Central memory CD8-positive, alpha-beta T cell (primary cell): ENCODE measurements around the gene TMEM114.
A peak's percentile ranks its signal among the peaks of the same experiment; 100 is the strongest.
"Not testable (repeated sequence)": the region's sequence is repeated elsewhere in the genome, so short reads cannot be mapped to it uniquely, and the experiment has no call there.

Source experiments
- ATAC-seq: fragments of 150-1000 bp; cut with Tn5 transposase; replicated peaks from 2 replicates; pipeline ENCODE4 v1.10.0; 2022; ENCODE audit warnings: mild to moderate bottlenecking, moderate FRiP score, moderate number of reproducible peaks; ENCODE audit not compliant: poor library complexity, severe bottlenecking; ENCODE audit errors: extremely low read depth
- DNase-seq, 2 donors: peaks; one replicate each; pipeline ENCODE4 v3.0.0; 2021; ENCODE audit warnings: low spot score in 2 of 2
- H3K27ac Mint-ChIP-seq: one replicate; pipeline ENCODE4 v1.8.0; 2022; ENCODE audit warnings: low read depth, mild to moderate bottlenecking, moderate library complexity, mixed read lengths
- H3K27me3 Mint-ChIP-seq: one replicate; pipeline ENCODE4 v1.8.0; 2022; ENCODE audit warnings: mixed read lengths
- H3K36me3 Mint-ChIP-seq: one replicate; pipeline ENCODE4 v1.8.0; 2022; ENCODE audit warnings: mild to moderate bottlenecking, moderate library complexity, mixed read lengths; ENCODE audit not compliant: insufficient read depth
- H3K4me1 Mint-ChIP-seq: one replicate; pipeline ENCODE4 v1.8.0; 2022; ENCODE audit warnings: mixed read lengths
- H3K4me3 Mint-ChIP-seq: one replicate; pipeline ENCODE4 v1.8.0; 2022; ENCODE audit warnings: mild to moderate bottlenecking, moderate library complexity, mixed read lengths
- H3K9me3 Mint-ChIP-seq: one replicate; pipeline ENCODE4 v1.8.0; 2022; ENCODE audit warnings: mixed read lengths

Gene TMEM114

GRCh38 chr16:8579559-8579958, 10.8 kb downstream of the TMEM114 start:
- Mint-ChIP-seq H3K9me3 (no peaks in the 10 kb centered on the region), H3K4me1 (peaks cover 5% of the 10 kb centered on the region), H3K27me3 (peaks cover 60% of the 10 kb centered on the region), H3K27ac (no peak overlapping the region), H3K36me3 (no peaks in the 10 kb centered on the region), H3K4me3 (no peak overlapping the region)
- ATAC-seq = no peak
- no peak for DNase-seq

GRCh38 chr16:8577678-8578304, 12.5 kb downstream of the TMEM114 start:
- no peaks in the 10 kb centered on the region for H3K9me3 Mint-ChIP-seq
- H3K4me1 Mint-ChIP-seq = peaks cover 5% of the 10 kb centered on the region
- H3K27me3 Mint-ChIP-seq = peaks cover 62% of the 10 kb centered on the region
- ATAC-seq (no peak), DNase-seq (no peak)
- no peak overlapping the region for H3K4me3 Mint-ChIP-seq
- no peak overlapping the region for H3K27ac Mint-ChIP-seq
- no peaks in the 10 kb centered on the region for H3K36me3 Mint-ChIP-seq

DNA sequence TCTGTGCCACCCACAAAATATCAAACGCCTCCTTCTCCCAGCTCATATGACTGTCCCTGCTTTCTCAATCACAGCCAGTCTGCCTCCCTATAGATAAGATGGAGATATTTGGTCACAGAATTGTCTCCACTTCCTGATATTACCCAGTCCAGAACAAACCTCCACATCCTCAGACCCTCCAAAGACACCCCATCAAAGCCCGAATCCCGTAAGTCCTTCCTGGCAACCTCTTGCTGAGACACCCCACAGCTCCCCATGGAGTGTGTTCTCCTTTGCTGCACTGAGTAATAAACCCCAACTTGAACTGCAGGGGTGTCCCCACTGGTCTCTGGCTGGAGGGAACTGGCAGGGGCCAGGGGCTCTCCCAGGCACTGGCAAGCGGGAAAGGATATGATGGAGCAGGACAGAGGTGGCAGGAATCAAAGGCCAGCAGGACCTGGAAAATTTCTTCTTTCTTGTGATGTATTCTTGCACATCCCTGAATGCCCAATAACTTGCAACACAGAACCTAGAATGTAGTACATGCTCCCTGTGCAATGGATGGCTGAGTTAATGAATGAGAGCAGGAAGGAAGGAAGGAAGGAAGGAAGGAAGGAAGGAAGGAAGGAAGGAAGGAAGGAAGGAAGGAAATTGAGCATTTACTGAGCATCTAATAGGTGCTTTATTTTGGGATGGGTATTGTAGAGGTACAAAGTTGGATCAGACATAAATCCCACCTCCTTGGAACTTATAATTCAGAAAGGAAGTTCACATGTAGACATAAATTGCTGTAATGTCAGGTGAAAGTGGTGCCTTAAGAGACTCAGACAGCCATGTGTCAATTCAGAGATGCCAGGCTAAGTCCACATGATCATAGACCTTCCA, 13.9 kb downstream of the TMEM114 start:
- ATAC-seq = no peak
- Mint-ChIP-seq H3K36me3 (no peaks in the 10 kb centered on the region), H3K27me3 (peaks cover 62% of the 10 kb centered on the region), H3K27ac (no peak overlapping the region), H3K4me3 (no peak overlapping the region), H3K4me1 (no peaks in the 10 kb centered on the region), H3K9me3 (no peaks in the 10 kb centered on the region)
- DNase-seq = no peak

- no peak for ATAC-seq
- H3K9me3 Mint-ChIP-seq = no peaks in the 10 kb centered on the region
Measured at GRCh38 chr16:8575399-8575798, 14.9 kb downstream of the TMEM114 start.

DNA sequence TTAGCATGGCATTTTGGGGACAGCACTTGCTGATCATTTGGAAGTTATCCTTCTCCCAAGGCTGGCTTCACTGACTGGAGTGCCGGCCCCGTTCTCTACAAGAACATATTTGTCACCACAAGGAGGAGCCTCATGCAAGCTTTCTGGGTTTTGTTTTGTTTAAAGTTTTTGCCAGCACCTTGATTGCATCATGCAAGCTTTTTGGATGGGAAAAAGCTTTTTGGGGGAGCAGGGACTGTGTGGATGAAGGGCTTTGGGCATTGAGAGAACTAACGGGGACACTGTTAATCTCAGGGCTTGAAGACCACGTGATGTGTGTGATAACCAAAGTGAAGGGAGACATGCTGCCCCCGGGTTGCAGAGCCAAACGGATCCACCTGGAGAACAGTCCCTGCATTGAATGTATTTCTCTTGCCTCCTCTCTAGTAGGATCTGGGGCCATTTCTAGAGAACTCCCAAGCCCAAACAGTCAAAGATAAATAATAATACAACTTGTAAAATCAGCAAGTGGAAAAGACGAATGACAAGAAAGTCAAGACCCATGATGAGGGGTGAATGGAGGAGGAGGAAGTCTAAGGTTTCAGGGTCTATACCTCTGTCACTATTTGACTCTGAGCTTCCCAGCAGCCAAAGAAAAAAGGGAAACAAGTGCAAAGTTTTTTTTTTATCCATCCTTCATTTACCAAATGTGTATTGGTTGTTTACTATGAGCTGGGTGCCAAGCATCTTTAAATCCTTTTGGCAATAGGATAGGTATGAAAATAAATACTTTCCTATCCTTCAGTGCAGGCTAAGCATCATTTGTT, 17.2 kb downstream of the TMEM114 start:
- DNase-seq = no peak
- no peak for ATAC-seq
- Mint-ChIP-seq H3K9me3 (no peaks in the 10 kb centered on the region), H3K4me3 (no peak overlapping the region), H3K36me3 (no peaks in the 10 kb centered on the region), H3K4me1 (no peaks in the 10 kb centered on the region), H3K27ac (no peak overlapping the region), H3K27me3 (peaks cover 56% of the 10 kb centered on the region)

More at GRCh38 chr16:8575399-8575798, 14.9 kb downstream of the TMEM114 start:
- no peaks in the 10 kb centered on the region for H3K36me3 Mint-ChIP-seq
- no peaks in the 10 kb centered on the region for H3K4me1 Mint-ChIP-seq
- DNase-seq = no peak
- H3K27ac Mint-ChIP-seq = no peak overlapping the region
- H3K27me3 Mint-ChIP-seq = peaks cover 62% of the 10 kb centered on the region
- H3K4me3 Mint-ChIP-seq = no peak overlapping the region

DNA sequence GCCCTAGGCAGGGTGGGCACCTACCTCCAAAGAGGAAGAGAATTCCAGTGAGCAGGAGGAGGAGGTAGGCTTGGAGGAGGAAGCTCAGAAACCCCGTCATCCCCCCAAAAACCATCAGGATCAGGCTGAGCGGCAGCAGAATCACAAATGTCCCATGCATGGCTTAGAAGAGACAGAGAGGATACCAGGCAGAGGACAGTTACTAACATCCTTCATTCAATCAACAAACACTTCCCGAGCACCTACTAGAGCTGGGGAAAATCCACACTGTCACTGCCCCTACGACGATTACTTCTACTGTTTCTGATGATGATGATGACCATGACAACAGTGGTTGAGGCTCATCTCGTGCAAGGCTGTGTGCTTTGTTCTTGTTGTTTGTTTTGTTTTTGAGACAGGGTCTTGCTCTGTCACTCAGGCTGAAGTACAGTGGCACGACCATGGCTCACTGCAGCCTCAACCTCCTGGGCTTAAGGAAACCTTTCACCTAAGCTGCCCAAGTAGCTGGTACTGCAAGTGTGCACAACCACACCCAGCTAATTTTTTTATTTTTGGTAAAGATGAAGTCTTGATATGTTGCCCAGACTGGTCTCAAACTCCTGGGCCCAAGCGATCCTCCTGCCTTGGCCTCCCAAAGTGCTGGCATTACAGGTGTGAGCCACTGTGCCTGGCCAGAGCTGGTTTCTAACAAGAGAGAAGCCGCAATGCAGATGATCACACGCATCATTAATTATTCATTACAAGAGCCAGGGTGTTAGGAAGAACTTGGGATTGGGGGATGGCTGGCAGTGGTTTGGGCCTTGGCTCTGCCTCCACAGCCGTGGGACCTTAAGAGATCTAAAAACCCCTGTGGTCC, 18.0 kb downstream of the TMEM114 start:
- Mint-ChIP-seq H3K36me3 (no peaks in the 10 kb centered on the region), H3K9me3 (no peaks in the 10 kb centered on the region), H3K4me3 (no peak overlapping the region), H3K27ac (no peak overlapping the region), H3K27me3 (peaks cover 47% of the 10 kb centered on the region), H3K4me1 (no peaks in the 10 kb centered on the region)
- DNase-seq = no peak
- no peak for ATAC-seq

DNA sequence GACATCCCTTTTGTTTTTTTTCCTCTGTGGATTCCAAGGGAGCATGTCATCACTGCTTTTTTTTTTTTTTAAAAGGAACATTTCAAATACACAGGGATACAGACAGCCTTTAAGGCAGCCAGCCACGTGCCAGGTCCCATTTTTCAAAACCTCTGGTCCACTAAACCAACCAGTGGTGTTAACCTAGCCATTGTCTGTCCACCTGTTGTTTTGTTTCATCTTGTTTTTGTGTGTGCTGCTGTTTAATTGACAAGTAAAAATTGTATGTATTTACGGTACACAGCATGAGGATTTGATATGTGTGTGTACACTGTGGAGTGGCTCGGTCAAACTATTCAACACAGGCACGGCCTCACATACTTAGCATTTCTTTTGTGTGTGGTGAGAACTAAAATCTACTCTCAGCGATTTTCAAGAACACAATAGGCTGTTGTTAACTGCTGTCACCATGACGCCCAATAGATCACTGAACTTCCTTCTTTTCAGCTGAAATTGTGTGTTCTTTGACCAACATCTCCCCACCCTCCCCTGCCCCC, 19.2 kb downstream of the TMEM114 start:
- no peak overlapping the region for H3K4me3 Mint-ChIP-seq
- no peak for ATAC-seq
- no peaks in the 10 kb centered on the region for H3K9me3 Mint-ChIP-seq
- H3K27ac Mint-ChIP-seq = no peak overlapping the region
- H3K4me1 Mint-ChIP-seq = no peaks in the 10 kb centered on the region
- H3K36me3 Mint-ChIP-seq = no peaks in the 10 kb centered on the region
- DNase-seq = no peak
- peaks cover 43% of the 10 kb centered on the region for H3K27me3 Mint-ChIP-seq

GRCh38 chr16:8570393-8570792, 19.9 kb downstream of the TMEM114 start:
- ATAC-seq = not testable (repeated sequence)
- peaks cover 36% of the 10 kb centered on the region for H3K27me3 Mint-ChIP-seq

DNA sequence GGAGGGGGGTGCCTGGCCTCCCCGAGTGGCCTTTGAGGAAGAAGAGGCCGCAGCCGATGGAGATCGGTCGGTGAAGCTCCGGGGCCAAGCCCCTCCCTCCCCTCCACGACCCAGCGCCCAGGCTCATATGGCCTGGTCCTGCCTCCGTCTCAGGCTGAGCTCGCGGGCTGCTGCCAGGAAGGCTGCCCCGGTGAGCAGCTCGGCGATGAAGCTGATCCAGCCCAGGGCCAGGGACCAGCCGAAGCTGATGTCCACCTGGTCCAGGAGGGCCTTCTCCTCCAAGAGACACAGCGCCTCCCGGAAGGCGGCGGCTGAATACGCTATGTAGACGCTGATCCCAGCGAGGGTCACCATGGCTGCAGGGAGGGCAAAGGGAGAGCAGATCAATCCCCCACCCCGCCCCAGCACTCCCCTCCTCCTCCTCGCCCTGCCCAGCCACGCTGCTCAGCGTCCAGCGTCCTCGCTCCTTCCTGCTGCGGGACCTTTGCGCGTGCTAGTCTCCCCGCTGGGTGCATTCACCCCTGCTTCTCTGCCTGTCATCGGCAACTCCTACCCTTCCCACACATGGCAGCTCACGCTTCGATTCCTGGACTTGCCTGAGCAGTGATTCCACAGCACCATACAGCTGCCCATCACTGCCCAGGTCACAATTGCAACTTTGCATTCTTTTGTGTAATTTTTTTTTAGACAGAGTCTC, 20.5 kb downstream of the TMEM114 start:
- no peaks in the 10 kb centered on the region for H3K4me1 Mint-ChIP-seq

More at GRCh38 chr16:8570393-8570792, 19.9 kb downstream of the TMEM114 start:
- not testable (repeated sequence) for H3K4me3 Mint-ChIP-seq, H3K27ac Mint-ChIP-seq, H3K9me3 Mint-ChIP-seq, H3K4me1 Mint-ChIP-seq, DNase-seq, H3K36me3 Mint-ChIP-seq

GRCh38 chr16:8568231-8568617, 22.1 kb downstream of the TMEM114 start:
- Mint-ChIP-seq H3K27ac (no peak overlapping the region), H3K27me3 (peaks cover 18% of the 10 kb centered on the region), H3K4me3 (no peak overlapping the region), H3K4me1 (no peaks in the 10 kb centered on the region), H3K9me3 (no peaks in the 10 kb centered on the region), H3K36me3 (no peaks in the 10 kb centered on the region)
- ATAC-seq (no peak), DNase-seq (no peak)

More for the DNA sequence above, 20.5 kb downstream of the TMEM114 start:
- H3K9me3 Mint-ChIP-seq = no peaks in the 10 kb centered on the region
- DNase-seq = no peak
- no peak overlapping the region for H3K27ac Mint-ChIP-seq
- no peaks in the 10 kb centered on the region for H3K36me3 Mint-ChIP-seq
- ATAC-seq = no peak
- H3K4me3 Mint-ChIP-seq = no peak overlapping the region
- peaks cover 30% of the 10 kb centered on the region for H3K27me3 Mint-ChIP-seq

DNA sequence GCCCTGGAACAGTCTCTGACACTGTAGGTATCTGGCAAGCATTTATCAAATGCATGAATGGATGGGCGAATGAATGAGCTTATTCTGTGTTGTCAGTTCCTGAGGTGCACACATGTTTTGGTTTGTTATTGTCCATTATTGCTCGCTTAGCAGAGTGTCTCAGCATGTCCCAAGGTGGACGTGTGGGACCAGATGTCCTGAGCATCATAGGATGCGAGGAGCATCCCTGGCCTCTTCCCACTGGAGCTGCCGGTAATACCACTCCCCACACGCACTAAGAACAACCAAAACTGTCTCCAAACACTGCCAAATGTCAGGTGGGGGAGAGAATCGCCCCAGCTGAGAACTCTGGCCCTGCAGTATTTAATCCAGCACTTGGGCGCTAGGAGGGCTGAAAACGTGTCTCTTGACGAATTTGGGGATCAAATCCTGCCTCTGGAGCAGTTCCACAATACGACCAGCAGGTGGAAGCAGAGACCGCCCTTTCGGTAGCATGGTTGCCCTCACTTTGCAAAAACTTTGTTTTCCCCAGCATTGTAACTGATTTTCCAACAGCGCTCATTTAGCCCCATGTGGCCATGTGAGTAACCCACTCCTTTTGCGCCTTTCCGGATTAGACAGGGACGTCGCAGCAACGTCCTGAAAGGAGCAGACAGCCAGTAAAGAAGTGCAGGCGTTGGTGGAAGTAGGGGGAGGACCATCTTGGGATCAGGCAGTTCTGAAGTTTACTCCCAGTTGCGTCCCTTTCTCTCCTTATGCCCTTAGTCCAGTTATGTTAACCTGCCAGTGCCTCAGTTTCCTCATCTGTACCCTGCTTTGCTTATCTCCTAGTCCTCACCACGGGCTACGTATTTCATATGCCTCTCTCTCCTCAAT, 22.7 kb downstream of the TMEM114 start:
- Mint-ChIP-seq H3K36me3 (no peaks in the 10 kb centered on the region), H3K27me3 (peaks cover 12% of the 10 kb centered on the region), H3K4me1 (no peaks in the 10 kb centered on the region), H3K4me3 (no peak overlapping the region), H3K9me3 (no peaks in the 10 kb centered on the region), H3K27ac (no peak overlapping the region)
- DNase-seq (peak; percentile 64 to 67), ATAC-seq (peak; percentile 89)
